WERI-Rb-1 (cell line): ENCODE results near the gene SDC3.
A peak's percentile ranks its signal among the peaks of the same experiment; 100 is the strongest.

Experiments
- DNase-seq: peaks from one replicate; pipeline ENCODE4 v3.0.0-alpha.2; 2020
- H3K27ac ChIP-seq: fragments of 250-450 bp; sonication (Bioruptor Pico); 2 replicates; pipeline ENCODE4 v1.5.1; 2020; ENCODE audit warnings: mild to moderate bottlenecking, moderate library complexity
- H3K27me3 ChIP-seq: fragments of 250-450 bp; sonication (Bioruptor Pico); 2 replicates; pipeline ENCODE4 v1.5.1; 2021; ENCODE audit warnings: mild to moderate bottlenecking, low read depth, moderate library complexity; ENCODE audit not compliant: insufficient read depth, severe bottlenecking
- H3K36me3 ChIP-seq: fragments of 250-450 bp; sonication (Bioruptor Pico); 2 replicates; pipeline ENCODE4 v1.5.1; 2020; ENCODE audit warnings: mild to moderate bottlenecking, moderate library complexity
- H3K4me3 ChIP-seq: 2 replicates; pipeline ENCODE4 v1.5.1; 2011; ENCODE audit warnings: low read depth, mild to moderate bottlenecking, control low read depth, low read length
- H3K9me3 ChIP-seq: fragments of 250-450 bp; sonication (Bioruptor Pico); 2 replicates; pipeline ENCODE4 v1.5.1; 2021; ENCODE audit warnings: mild to moderate bottlenecking, moderate library complexity; ENCODE audit not compliant: severe bottlenecking
- CTCF ChIP-seq: IDR thresholded peaks from 2 replicates; pipeline ENCODE4 v1.5.1; 2011; ENCODE audit warnings: low read depth, mild to moderate bottlenecking, control low read depth, inconsistent platforms, low read length

The SDC3 gene

DNA sequence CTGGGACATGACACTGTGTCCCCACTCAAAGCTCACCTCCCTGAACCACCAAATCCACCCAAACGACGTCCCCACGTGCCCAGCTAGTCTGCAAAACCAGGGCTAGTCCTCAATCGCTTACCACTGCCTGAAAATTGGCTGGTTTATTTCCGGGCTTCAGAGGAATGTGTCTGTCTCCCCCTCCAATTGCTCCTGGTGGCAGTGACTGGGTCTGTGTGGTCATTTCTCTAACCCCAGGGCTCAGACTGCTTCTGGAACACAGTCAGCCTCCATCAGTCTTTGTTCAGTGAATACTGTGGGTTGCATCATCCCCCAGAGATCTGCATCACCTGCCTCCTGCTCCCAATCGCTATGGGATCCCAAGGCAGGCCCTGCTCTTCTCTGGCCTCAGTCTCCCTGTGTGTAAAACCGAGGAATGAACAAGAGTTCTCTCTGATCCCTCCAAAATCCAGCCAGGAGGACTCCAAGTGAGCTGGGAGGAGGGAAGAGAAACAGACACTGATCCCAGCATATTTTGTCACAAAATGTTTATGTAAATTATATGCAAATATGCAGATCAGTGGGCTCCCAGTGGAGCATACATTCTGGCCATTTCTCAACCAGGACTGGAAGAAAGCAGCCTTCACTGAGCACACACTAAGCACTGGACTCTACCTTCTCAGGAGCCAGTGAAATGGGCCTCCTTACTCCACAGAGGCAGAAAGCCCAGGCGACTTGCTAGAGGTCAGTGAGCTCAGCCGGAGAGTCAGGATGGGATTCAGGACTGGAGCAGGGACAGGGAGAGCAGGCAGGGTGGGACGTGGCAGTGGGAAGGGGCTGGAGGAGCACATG, 20.9 kb downstream of the SDC3 start:
- no peaks in the 10 kb centered on the region for H3K36me3 ChIP-seq
- no peaks in the 10 kb centered on the region for H3K9me3 ChIP-seq
- H3K27me3 ChIP-seq, result no peaks in the 10 kb centered on the region
- 0 out of 2 replicates have a peak overlapping the region, but pooled peaks have one; percentile 16 for H3K27ac ChIP-seq
- DNase-seq, result no peak
- no peak overlapping the region for H3K4me3 ChIP-seq
- TF ChIP-seq CTCF, result no peak

DNA sequence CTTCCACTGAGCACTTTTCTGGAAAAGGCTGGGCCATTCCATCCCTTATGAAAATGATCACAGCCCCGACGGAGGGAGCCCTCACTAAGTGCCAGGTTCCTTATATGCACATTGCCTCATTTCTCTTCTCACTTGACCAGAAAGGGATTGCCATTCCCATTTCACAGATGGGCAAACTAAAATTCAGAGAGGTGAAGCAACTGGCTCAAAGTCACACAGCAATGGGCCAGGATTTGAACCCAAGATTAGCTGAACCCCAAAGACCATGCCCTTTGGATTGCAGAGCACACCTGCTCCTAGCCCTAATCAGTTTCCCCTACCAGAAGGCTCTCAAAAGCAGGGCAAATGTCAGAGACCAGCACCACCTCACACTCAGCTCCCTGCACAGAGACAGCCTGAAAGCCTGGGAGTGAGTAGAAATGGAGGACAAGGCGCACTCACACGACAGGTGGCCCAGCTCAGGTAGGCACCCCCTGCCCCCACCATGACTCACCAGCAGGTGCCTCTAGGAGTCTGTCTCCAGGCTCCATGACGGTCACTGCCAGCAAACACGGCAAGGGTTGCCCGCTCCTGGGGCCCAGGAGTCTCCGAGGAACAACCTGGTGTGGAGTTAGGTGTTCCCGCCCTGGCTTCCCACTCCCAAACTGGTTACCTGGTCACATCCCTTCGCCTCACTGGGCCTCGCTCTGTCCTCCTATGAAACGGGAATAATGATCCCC, 21.7 kb downstream of the SDC3 start:
- no peaks in the 10 kb centered on the region for H3K9me3 ChIP-seq
- H3K4me3 ChIP-seq, result no peak overlapping the region
- no peaks in the 10 kb centered on the region for H3K36me3 ChIP-seq
- DNase-seq, result no peak
- H3K27ac ChIP-seq, result no peak overlapping the region
- TF ChIP-seq CTCF, result no peak
- H3K27me3 ChIP-seq, result no peaks in the 10 kb centered on the region

DNA sequence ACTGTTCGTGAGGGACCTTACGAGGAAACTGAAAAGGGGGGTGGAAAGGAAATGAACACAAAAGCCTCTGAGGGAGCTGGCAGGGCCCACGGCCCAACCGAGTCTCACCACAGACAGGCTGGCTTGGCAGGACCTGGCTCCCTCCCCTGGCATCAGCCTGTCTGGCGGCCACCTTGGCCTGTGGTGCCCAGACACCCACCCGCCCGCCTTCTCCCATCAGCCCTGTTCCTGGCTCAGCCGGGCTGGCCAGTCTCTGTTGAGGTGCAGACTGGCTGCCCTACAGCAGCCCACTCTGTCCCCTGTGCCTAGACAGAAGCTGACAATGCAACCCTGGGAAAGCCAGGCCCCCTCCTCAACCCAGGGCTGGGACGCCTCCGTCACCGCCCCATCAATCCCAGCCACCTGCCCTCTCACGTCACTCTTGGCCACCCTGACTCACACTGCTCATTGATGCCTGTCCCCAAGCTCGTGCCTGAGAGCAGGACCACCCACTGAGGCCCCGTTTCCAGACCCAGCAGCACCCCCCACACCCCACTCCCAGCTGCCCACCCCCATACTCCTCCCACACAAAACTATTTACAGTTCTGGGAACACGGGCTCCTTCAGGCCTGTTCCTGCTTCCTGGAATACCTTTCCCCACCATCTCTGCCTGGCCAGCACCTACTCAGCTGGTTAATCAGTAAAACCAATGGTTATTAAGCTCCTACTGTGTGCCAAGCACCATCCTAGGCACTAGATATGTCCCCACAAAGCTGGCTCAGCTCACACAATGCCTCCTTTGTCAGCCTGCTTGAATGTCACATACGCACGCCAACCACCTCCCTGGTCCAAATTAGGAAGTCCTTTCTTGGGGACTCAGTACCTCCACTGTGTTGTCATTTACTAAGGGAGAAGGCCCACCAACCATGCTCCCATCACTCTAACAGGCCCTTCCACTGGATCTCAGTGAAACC, 22.7 kb downstream of the SDC3 start:
- no peaks in the 10 kb centered on the region for H3K27me3 ChIP-seq
- no peaks in the 10 kb centered on the region for H3K9me3 ChIP-seq
- H3K36me3 ChIP-seq, result no peaks in the 10 kb centered on the region
- no peak overlapping the region for H3K4me3 ChIP-seq
- no peak for DNase-seq
- H3K27ac ChIP-seq, result no peak overlapping the region
- no peak for TF ChIP-seq CTCF

GRCh38 chr1:30884723-30885122, 23.8 kb downstream of the SDC3 start:
- no peak for DNase-seq
- Histone ChIP-seq H3K36me3 (no peaks in the 10 kb centered on the region), H3K4me3 (no peak overlapping the region), H3K9me3 (no peaks in the 10 kb centered on the region), H3K27ac (no peak overlapping the region), H3K27me3 (no peaks in the 10 kb centered on the region)
- TF ChIP-seq CTCF, result no peak

- Histone ChIP-seq H3K36me3 (no peaks in the 10 kb centered on the region), H3K9me3 (no peaks in the 10 kb centered on the region), H3K27me3 (no peaks in the 10 kb centered on the region), H3K4me3 (no peak overlapping the region), H3K27ac (no peak overlapping the region)
- no peak for TF ChIP-seq CTCF
- DNase-seq, result no peak
These were observed 25.0 kb downstream of the SDC3 start for GRCh38 chr1:30883389-30884172.
